Measurements from ENCODE around the gene LRBA.

- no peak for TF ChIP-seq CTCF (conservative IDR thresholded peaks at IDR 0.05 in 1 of 2, IDR thresholded peaks at IDR 0.05 in 1 of 2; ENCODE audit: low read depth in 1 of 2, low read length in 2 of 2)
- TF ChIP-seq EZH2 (IDR thresholded peaks at IDR 0.05; ENCODE audit: low read length, missing control alignments), result no peak
Observed at GRCh38 chr4:151049430-151049884, 34.4 kb upstream of the LRBA start.

Measured in fibroblast of lung (primary cell).